ENCODE data around the gene CA11. TPM values are rescaled to one million over a fixed set of nuclear protein-coding genes. Genes with fewer than 3 reads are reported as not detected.
A peak's percentile ranks its signal among the peaks of the same experiment; 100 is the strongest.

The CA11 gene
- total RNA-seq, 1 donor from 2014 or later, result 12.6 TPM

- peak overlapping the region; percentile 76 for H3K27ac ChIP-seq
- Mint-ChIP-seq H3K27ac (peak overlapping the region; percentile 97), H3K4me1 (peaks cover 49% of the 10 kb centered on the region), H3K9me3 (no peaks in the 10 kb centered on the region), H3K27me3 (ENCODE audit: insufficient read depth, low read depth) (peaks cover 6% of the 10 kb centered on the region), H3K4me3 (peak overlapping the region; percentile 90), H3K36me3 (peaks cover 9% of the 10 kb centered on the region)
- no peaks in the 10 kb centered on the region for H3K9me3 ChIP-seq (ENCODE audit: low read depth)
- peaks cover 47% of the 10 kb centered on the region for H3F3A ChIP-seq (ENCODE audit: low read depth)
- H3K4me3 ChIP-seq, result peak overlapping the region; percentile 87
- H3K4me1 ChIP-seq, result peaks cover 17% of the 10 kb centered on the region
- H2AFZ ChIP-seq (replicated peaks), result no peak overlapping the region
- TF ChIP-seq EZH2phosphoT487 (IDR thresholded peaks at IDR 0.05) (no peak), EZH2 (IDR thresholded peaks at IDR 0.05) (no peak), CTCF (IDR thresholded peaks at IDR 0.05) (no peak)
- H3K36me3 ChIP-seq, result no peaks in the 10 kb centered on the region
- peaks cover 21% of the 10 kb centered on the region for H4K20me1 ChIP-seq (ENCODE audit: low read depth)
- peak overlapping the region; percentile 98 for H3K4me2 ChIP-seq
- no peaks in the 10 kb centered on the region for H3K27me3 ChIP-seq
- H3K9ac ChIP-seq, result no peak overlapping the region
- peak; percentile 99 for DNase-seq (ENCODE audit: low spot score)
- peaks cover 10% of the 10 kb centered on the region for H3K79me2 ChIP-seq (ENCODE audit: low read depth)
These were observed 8.5 kb downstream of the CA11 start for GRCh38 chr19:48637449-48637947.

GRCh38 chr19:48636859-48637448, 9.0 kb downstream of the CA11 start, which contains the start of gene DBP:
TSS of gene DBP (minus strand) at chr19:48637379. CDS start at chr19:48636994, 385 bp downstream.
- Mint-ChIP-seq H3K27me3 (ENCODE audit: insufficient read depth, low read depth) (peaks cover 4% of the 10 kb centered on the region), H3K36me3 (peaks cover 8% of the 10 kb centered on the region), H3K27ac (peak within 1 kb of the TSS; percentile 97), H3K9me3 (no peaks in the 10 kb centered on the region), H3K4me3 (peak within 1 kb of the TSS; percentile 90), H3K4me1 (peaks cover 53% of the 10 kb centered on the region)
- H4K20me1 ChIP-seq (ENCODE audit: low read depth), result peaks cover 21% of the 10 kb centered on the region
- H3K4me3 ChIP-seq, result peak within 1 kb of the TSS; percentile 87
- TF ChIP-seq EZH2phosphoT487 (IDR thresholded peaks at IDR 0.05), result no peak
- TF ChIP-seq CTCF (IDR thresholded peaks at IDR 0.05), result peak; percentile 15
- peak; percentile 25 for TF ChIP-seq EZH2 (IDR thresholded peaks at IDR 0.05)
- peak within 1 kb of the TSS; percentile 27 for H3K9ac ChIP-seq
- H2AFZ ChIP-seq (replicated peaks), result no peak within 1 kb of the TSS
- no peak for DNase-seq (ENCODE audit: low spot score)
- no peaks in the 10 kb centered on the region for H3K27me3 ChIP-seq
- H3K4me1 ChIP-seq, result peaks cover 17% of the 10 kb centered on the region
- H3K36me3 ChIP-seq, result no peaks in the 10 kb centered on the region
- H3K9me3 ChIP-seq (ENCODE audit: low read depth), result no peaks in the 10 kb centered on the region
- peaks cover 10% of the 10 kb centered on the region for H3K79me2 ChIP-seq (ENCODE audit: low read depth)
- peaks cover 49% of the 10 kb centered on the region for H3F3A ChIP-seq (ENCODE audit: low read depth)
- peak within 1 kb of the TSS; percentile 98 for H3K4me2 ChIP-seq
- peak within 1 kb of the TSS; percentile 76 for H3K27ac ChIP-seq

- Mint-ChIP-seq H3K4me1 (peaks cover 60% of the 10 kb centered on the region), H3K36me3 (peaks cover 8% of the 10 kb centered on the region), H3K4me3 (peak overlapping the region; percentile 90), H3K9me3 (no peaks in the 10 kb centered on the region), H3K27ac (no peak overlapping the region), H3K27me3 (ENCODE audit: insufficient read depth, low read depth) (peaks cover 8% of the 10 kb centered on the region)
- Histone ChIP-seq H3K4me2 (peak overlapping the region; percentile 98), H3K27ac (no peak overlapping the region), H3K9ac (peak overlapping the region; percentile 40), H4K20me1 (ENCODE audit: low read depth) (peaks cover 26% of the 10 kb centered on the region), H3K4me1 (peaks cover 17% of the 10 kb centered on the region), H3F3A (ENCODE audit: low read depth) (peaks cover 56% of the 10 kb centered on the region), H2AFZ (replicated peaks) (no peak overlapping the region), H3K9me3 (ENCODE audit: low read depth) (no peaks in the 10 kb centered on the region), H3K27me3 (no peaks in the 10 kb centered on the region), H3K36me3 (no peaks in the 10 kb centered on the region), H3K79me2 (ENCODE audit: low read depth) (peaks cover 10% of the 10 kb centered on the region), H3K4me3 (peak overlapping the region; percentile 87)
- TF ChIP-seq EZH2 (IDR thresholded peaks at IDR 0.05), result no peak
- TF ChIP-seq CTCF (IDR thresholded peaks at IDR 0.05), result no peak
- no peak for TF ChIP-seq EZH2phosphoT487 (IDR thresholded peaks at IDR 0.05)
- DNase-seq (ENCODE audit: low spot score), result peak; percentile 46
These were observed 9.8 kb downstream of the CA11 start for GRCh38 chr19:48635966-48636858.

All from neural progenitor cell (in vitro differentiated cells).